Thoracic aorta (tissue), 2 donors: ENCODE results near the gene UNC45A. TPM values are rescaled to one million over a fixed set of nuclear protein-coding genes. Genes with fewer than 3 reads are reported as not detected.

ENCODE experiments used
- ATAC-seq: fragments of 150-250 bp; one replicate; pipeline ENCODE4 v1.8.0; 2017; ENCODE audit warnings: low read depth; ENCODE audit not compliant: insufficient number of reproducible peaks, low FRiP score
- DNase-seq: peaks from one replicate; pipeline ENCODE4 v3.0.0-alpha.2; 2020; ENCODE audit warnings: low spot score
- H3K27ac ChIP-seq, 2 donors: fragments of 200-600 bp; sonication (generic); 1 replicate in 1 of 2; 2 replicates in 1 of 2; pipeline ENCODE4 v1.5.1; 2016; ENCODE audit warnings: mild to moderate bottlenecking in 2 of 2, moderate library complexity in 2 of 2
- H3K27me3 ChIP-seq: fragments of 200-600 bp; sonication (generic); replicated peaks from 2 replicates; pipeline ENCODE4 v1.6.0; 2016; ENCODE audit warnings: mild to moderate bottlenecking; ENCODE audit not compliant: insufficient read depth
- H3K36me3 ChIP-seq: fragments of 200-600 bp; sonication (generic); one replicate; pipeline ENCODE4 v1.5.1; 2016
- H3K4me1 ChIP-seq, 2 donors: fragments of 200-600 bp; sonication (generic); 1 replicate in 1 of 2; 2 replicates in 1 of 2; pipeline versions ENCODE4 v1.5.1 to v1.6.0; 2016; ENCODE audit warnings: low read depth in 2 of 2, mild to moderate bottlenecking in 1 of 2; ENCODE audit not compliant: control insufficient read depth in 1 of 2
- H3K4me3 ChIP-seq: fragments of 200-600 bp; sonication (generic); 2 replicates; pipeline ENCODE4 v1.5.1; 2016; ENCODE audit warnings: mild to moderate bottlenecking
- H3K9me3 ChIP-seq: fragments of 200-600 bp; sonication (generic); 2 replicates; pipeline ENCODE4 v1.5.1; 2016
- CTCF ChIP-seq: fragments of 200-600 bp; sonication (generic); IDR thresholded peaks from one replicate; pipeline ENCODE4 v1.5.1; 2019; ENCODE audit warnings: antibody characterized with exemption
- total RNA-seq, 2 donors: library from RNA; depleted of rRNA; stranded (reverse); fragments of >200 nt; gene quantifications; one replicate each; pipeline versions ENCODE4 v1.1.0 to v1.2.3, GENCODE V29; 2016

The UNC45A gene
- total RNA-seq, 2 donors from 2014 or later, result 54.0 to 65.5 TPM

DNA sequence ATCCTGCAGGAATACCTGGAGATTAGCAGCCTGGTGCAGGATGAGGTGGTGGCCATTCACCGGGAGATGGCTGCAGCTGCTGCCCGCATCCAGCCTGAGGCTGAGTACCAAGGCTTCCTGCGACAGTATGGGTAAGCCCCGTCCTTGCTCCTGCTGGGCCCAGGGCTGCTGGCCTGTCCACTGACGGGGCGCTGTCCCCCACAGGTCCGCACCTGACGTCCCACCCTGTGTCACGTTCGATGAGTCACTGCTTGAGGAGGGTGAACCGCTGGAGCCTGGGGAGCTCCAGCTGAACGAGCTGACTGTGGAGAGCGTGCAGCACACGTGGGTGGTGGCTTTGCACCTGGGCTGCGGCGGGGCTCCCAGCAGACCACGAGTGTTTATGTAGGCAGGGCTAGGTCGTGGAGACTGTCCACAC lies 45.8 kb upstream of the UNC45A start:
- Histone ChIP-seq H3K27me3 (no peaks in the 10 kb centered on the region), H3K4me3 (no peak overlapping the region), H3K36me3 (peaks cover 48% of the 10 kb centered on the region), H3K27ac (no peak overlapping the region), H3K9me3 (no peaks in the 10 kb centered on the region), H3K4me1 (peaks cover 19% of the 10 kb centered on the region in 2 donors)
- no peak for DNase-seq
- no peak for TF ChIP-seq CTCF
- no peak for ATAC-seq

DNA sequence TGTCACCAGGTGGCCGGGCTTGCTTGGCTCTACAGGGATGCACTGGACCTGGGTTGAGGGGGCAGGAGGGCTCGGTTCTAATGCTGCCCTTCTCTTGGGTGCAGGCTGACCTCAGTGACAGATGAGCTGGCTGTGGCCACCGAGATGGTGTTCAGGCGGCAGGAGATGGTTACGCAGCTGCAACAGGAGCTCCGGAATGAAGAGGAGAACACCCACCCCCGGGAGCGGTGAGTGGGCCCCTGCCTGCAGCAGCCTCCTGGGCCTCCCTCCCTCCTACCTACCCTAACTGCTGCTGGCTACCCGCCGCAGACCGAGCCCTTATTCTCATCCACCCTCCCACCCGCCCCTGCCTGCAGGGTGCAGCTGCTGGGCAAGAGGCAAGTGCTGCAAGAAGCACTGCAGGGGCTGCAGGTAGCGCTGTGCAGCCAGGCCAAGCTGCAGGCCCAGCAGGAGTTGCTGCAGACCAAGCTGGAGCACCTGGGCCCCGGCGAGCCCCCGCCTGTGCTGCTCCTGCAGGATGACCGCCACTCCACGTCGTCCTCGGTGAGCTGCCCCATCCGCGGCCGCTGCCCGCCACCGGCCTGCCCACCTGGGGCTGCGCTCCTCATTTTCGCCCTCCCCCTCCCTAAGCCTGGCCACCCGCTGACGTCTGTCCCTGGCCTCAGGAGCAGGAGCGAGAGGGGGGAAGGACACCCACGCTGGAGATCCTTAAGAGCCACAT lies 45.2 kb upstream of the UNC45A start:
- no peak for DNase-seq
- no peak for ATAC-seq
- Histone ChIP-seq H3K4me3 (no peak overlapping the region), H3K4me1 (peaks cover 13 to 14% of the 10 kb centered on the region in 2 donors), H3K27ac (no peak overlapping the region), H3K27me3 (no peaks in the 10 kb centered on the region), H3K36me3 (peaks cover 49% of the 10 kb centered on the region), H3K9me3 (no peaks in the 10 kb centered on the region)
- no peak for TF ChIP-seq CTCF

GRCh38 chr15:90890839-90891238 lies 44.2 kb upstream of the UNC45A start:
- H3K4me1 ChIP-seq, result peaks cover 5% of the 10 kb centered on the region in 2 donors
- DNase-seq (no peak), ATAC-seq (no peak)
- H3K4me3 ChIP-seq, result no peak overlapping the region
- peaks cover 56% of the 10 kb centered on the region for H3K36me3 ChIP-seq
- no peaks in the 10 kb centered on the region for H3K9me3 ChIP-seq
- TF ChIP-seq CTCF, result no peak
- H3K27ac ChIP-seq, result no peak overlapping the region
- H3K27me3 ChIP-seq, result no peaks in the 10 kb centered on the region

- TF ChIP-seq CTCF, result no peak
- Histone ChIP-seq H3K27me3 (no peaks in the 10 kb centered on the region), H3K27ac (no peak overlapping the region), H3K9me3 (no peaks in the 10 kb centered on the region), H3K4me1 (peaks cover 0 to under 1% of the 10 kb centered on the region in 2 donors), H3K4me3 (no peak overlapping the region), H3K36me3 (peaks cover 56% of the 10 kb centered on the region)
- no peak for ATAC-seq
- no peak for DNase-seq
Observed at GRCh38 chr15:90891346-90891949, 43.6 kb upstream of the UNC45A start.

DNA sequence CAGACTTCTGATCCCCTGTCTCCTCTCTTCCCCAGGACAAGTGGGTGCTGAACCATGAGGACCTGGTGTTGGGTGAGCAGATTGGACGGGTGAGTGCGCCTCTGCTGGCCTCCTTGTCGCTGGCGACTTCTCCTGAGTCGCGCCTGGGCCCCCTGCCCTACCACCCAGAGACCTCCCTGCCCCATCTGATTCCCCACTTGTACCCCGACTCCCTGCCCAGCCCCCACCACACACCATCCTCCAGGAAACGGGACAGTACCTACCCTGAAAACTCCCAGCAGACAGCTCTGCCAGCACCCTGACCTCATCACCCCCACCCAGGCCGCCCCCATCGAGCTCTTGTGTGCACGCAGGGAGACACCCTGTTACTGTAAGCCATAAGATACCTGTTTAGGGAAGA lies 43.1 kb upstream of the UNC45A start:
- no peak for TF ChIP-seq CTCF
- H3K36me3 ChIP-seq, result peaks cover 56% of the 10 kb centered on the region
- ATAC-seq, result no peak

More for the DNA sequence above, 43.1 kb upstream of the UNC45A start:
- Histone ChIP-seq H3K27me3 (no peaks in the 10 kb centered on the region), H3K4me3 (no peak overlapping the region), H3K4me1 (no peaks in the 10 kb centered on the region), H3K9me3 (no peaks in the 10 kb centered on the region), H3K27ac (no peak overlapping the region)
- DNase-seq, result no peak
